GM12878 (cell line): ENCODE data around the gene ALAS2. TPM values are rescaled to one million over a fixed set of nuclear protein-coding genes. Genes with fewer than 3 reads are reported as not detected.

Source experiments
- ATAC-seq: fragments of 200-7000 bp; cut with Tn5 transposase; 3 replicates; pipeline ENCODE4 v1.9.1; 2020; ENCODE audit warnings: mild to moderate bottlenecking, moderate library complexity
- BruUV-seq: library from RNA; stranded (reverse); fragments of 400-500 nt; replicated peaks from 2 replicates; lab custom pipeline; 2021; lab: Mats Ljungman, UMichigan
- CTCF ChIA-PET: fragments of 300-600 bp; sonication (Branson Sonifier 250); formaldehyde crosslinking; extraction: SDS; loops from one replicate; lab custom pipeline; 2021; ENCODE audit warnings: inconsistent platforms; lab: Yijun Ruan, JAX
- POLR2A ChIA-PET: fragments of 350-600 bp; formaldehyde crosslinking; extraction: SDS; loops from one replicate; lab custom pipeline; 2021; ENCODE audit warnings: inconsistent platforms; lab: Charles Lee
- RAD21 ChIA-PET: fragments of 300-600 bp; sonication (Branson Sonifier 250); formaldehyde crosslinking; loops from one replicate; lab custom pipeline; 2023; ENCODE audit warnings: antibody characterized with exemption; ENCODE audit not compliant: unreplicated experiment; lab: Charles Lee
- SMC1A ChIA-PET: fragments of 300-600 bp; sonication (Branson Sonifier 250); formaldehyde crosslinking; loops from one replicate; lab custom pipeline; 2023; ENCODE audit not compliant: unreplicated experiment, uncharacterized antibody; lab: Charles Lee
- DNase-seq: peaks from one replicate; pipeline ENCODE4 v3.0.0-alpha.2; 2011; ENCODE audit warnings: low read depth, low spot score
- FAIRE-seq: peaks from 3 replicates; lab custom pipeline; 2011; peaks lifted over from hg19 to GRCh38; lab: Jason Lieb, UNC
- H2AFZ ChIP-seq: 2 replicates; pipeline ENCODE4 v1.6.0; 2011; ENCODE audit warnings: low read depth, low read length, control low read depth; ENCODE audit not compliant: control insufficient read depth
- H3K27ac ChIP-seq: 2 replicates; pipeline ENCODE4 v1.5.1; 2011; ENCODE audit warnings: control low read depth; ENCODE audit not compliant: control insufficient read depth, insufficient read depth
- H3K27me3 ChIP-seq, 2 experiments: replicated peaks in 1 of 2; 2 replicates each; pipeline versions ENCODE4 v1.6.0 to v1.6.1; 2011; ENCODE audit warnings: low read length in 1 of 2; ENCODE audit not compliant: control insufficient read depth in 2 of 2, insufficient read depth in 2 of 2
- H3K36me3 ChIP-seq, 2 experiments: 2 replicates each; pipeline ENCODE4 v1.5.1; 2011; ENCODE audit warnings: low read length in 1 of 2; ENCODE audit not compliant: control insufficient read depth in 2 of 2, insufficient read depth in 2 of 2
- H3K4me1 ChIP-seq: 2 replicates; pipeline ENCODE4 v1.6.1; 2011; ENCODE audit warnings: mild to moderate bottlenecking, low read length, moderate library complexity, mixed read lengths; ENCODE audit not compliant: control insufficient read depth, insufficient read depth
- H3K4me2 ChIP-seq: 2 replicates; pipeline ENCODE4 v1.6.0; 2011; ENCODE audit warnings: control low read depth; ENCODE audit not compliant: control insufficient read depth, insufficient read depth
- H3K4me3 ChIP-seq: fragments of 200-600 bp; sonication (generic); 2 replicates; pipeline ENCODE4 v1.5.1; 2016
- H3K79me2 ChIP-seq: 2 replicates; pipeline ENCODE4 v1.6.0; 2011; ENCODE audit warnings: low read length; ENCODE audit not compliant: control insufficient read depth, insufficient read depth
- H3K9ac ChIP-seq: 2 replicates; pipeline ENCODE4 v1.8.0; 2011; ENCODE audit warnings: low read length, control low read depth, mixed read lengths; ENCODE audit not compliant: control insufficient read depth, insufficient read depth
- H3K9me3 ChIP-seq: replicated peaks from 3 replicates; pipeline ENCODE4 v1.5.1; 2011; ENCODE audit warnings: mild to moderate bottlenecking, low read length; ENCODE audit not compliant: control insufficient read depth, insufficient read depth
- H4K20me1 ChIP-seq: 2 replicates; pipeline ENCODE4 v1.6.0; 2011; ENCODE audit not compliant: control insufficient read depth, insufficient read depth
- BACH1 ChIP-seq: fragments of 450-650 bp; IDR thresholded peaks from 2 replicates; pipeline ENCODE4 v1.6.1; 2017; ENCODE audit warnings: mild to moderate bottlenecking, borderline replicate concordance
- CHD2 ChIP-seq: IDR thresholded peaks from 2 replicates; pipeline ENCODE4 v1.6.1; 2011; ENCODE audit warnings: low read depth, low read length, improper control_type of control experiment, borderline replicate concordance
- GATAD2B ChIP-seq: fragments of 450-650 bp; conservative IDR thresholded peaks from 2 replicates; pipeline ENCODE4 v1.6.1; 2017; ENCODE audit warnings: low read depth, mild to moderate bottlenecking, moderate library complexity
- JUNB ChIP-seq: IDR thresholded peaks from 2 replicates; pipeline ENCODE4 v1.6.1; 2016; ENCODE audit warnings: antibody characterized with exemption, mild to moderate bottlenecking
- SREBF2 ChIP-seq: IDR thresholded peaks from 2 replicates; pipeline ENCODE4 v1.6.1; 2012; ENCODE audit warnings: mild to moderate bottlenecking, low read length
- ZNF384 ChIP-seq: IDR thresholded peaks from 2 replicates; pipeline ENCODE4 v1.6.1; 2012; ENCODE audit warnings: low read depth, mild to moderate bottlenecking, low read length, improper control_type of control experiment, borderline replicate concordance
- in situ Hi-C: fragments of 300-500 bp; cut with MboI; formaldehyde crosslinking; loops from 9 replicates; pipeline ENCODE4 v1.14.3; 2018; ENCODE audit warnings: mixed read lengths
- intact Hi-C: fragments of 100-400 bp; cut with micrococcal nuclease; formaldehyde crosslinking; loops from one replicate; pipeline ENCODE4 v1.14.2; 2022; ENCODE audit not compliant: unreplicated experiment
- polyA plus RNA-seq, 11 experiments: library from polyadenylated mRNA; depleted of rRNA in 4 of 11; unstranded in 6 of 11; stranded (reverse) in 5 of 11; fragments of >200 nt; fragmentation: Nextera tagmentation in 4 of 11; fragmentation: Illumina TruSeq in 1 of 11; extraction: Ambion mirVana in 4 of 11; extraction: Trizol in 1 of 11; gene quantifications; 1 replicate in 1 of 11; 2 replicates in 10 of 11; pipeline versions ENCODE4 v1.2.1 to v1.2.3, GENCODE V29; 2011 to 2016; ENCODE audit warnings: inconsistent platforms in 2 of 11, missing spikeins in 2 of 11, low read depth in 1 of 11
- total RNA-seq, 4 experiments: library from RNA; depleted of rRNA in 3 of 4; stranded (reverse); fragments of >200 nt in 3 of 4; fragmentation: Illumina TruSeq in 1 of 4; extraction: Trizol in 1 of 4; gene quantifications; 2 replicates each; pipeline versions ENCODE4 v1.2.1 to v1.2.3, GENCODE V29; 2013 to 2021
- TF ChIP-seq, protein P1 (sequence below): IDR thresholded peaks from 2 replicates; pipeline ENCODE4 v1.6.1; 2012; ENCODE audit warnings: low read depth, low read length, improper control_type of control experiment

The ALAS2 gene
- total and polyA plus RNA-seq, 10 of the 15 experiments (the other 5 are each of a cell fraction or from before 2014, with no cell fraction given) = not detected

DNA sequence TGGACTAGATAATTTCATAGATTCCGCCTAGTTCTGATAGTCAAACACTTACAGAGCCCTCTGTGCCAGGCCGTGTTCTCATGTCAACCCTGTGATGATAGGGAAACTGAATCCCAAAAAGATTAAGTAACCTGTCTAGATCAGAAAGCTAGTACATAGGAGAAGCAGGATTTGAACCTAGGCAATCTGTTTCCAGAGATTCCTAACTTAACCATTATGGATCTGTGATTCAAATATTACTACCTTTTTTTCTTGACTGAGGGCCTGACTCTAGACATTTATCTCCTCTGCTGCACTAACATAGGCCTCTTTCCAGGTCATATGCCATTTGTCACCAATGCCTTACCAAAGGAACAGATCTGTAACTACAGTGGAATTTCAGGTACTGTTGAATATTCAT is 1.5 kb downstream of the ALAS2 start (continued):
- TF ChIP-seq, protein P1, sequence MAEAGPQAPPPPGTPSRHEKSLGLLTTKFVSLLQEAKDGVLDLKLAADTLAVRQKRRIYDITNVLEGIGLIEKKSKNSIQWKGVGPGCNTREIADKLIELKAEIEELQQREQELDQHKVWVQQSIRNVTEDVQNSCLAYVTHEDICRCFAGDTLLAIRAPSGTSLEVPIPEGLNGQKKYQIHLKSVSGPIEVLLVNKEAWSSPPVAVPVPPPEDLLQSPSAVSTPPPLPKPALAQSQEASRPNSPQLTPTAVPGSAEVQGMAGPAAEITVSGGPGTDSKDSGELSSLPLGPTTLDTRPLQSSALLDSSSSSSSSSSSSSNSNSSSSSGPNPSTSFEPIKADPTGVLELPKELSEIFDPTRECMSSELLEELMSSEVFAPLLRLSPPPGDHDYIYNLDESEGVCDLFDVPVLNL = no peak
- no peak for TF ChIP-seq CHD2
- TF ChIP-seq BACH1 = no peak
- TF ChIP-seq GATAD2B = no peak
- no peak for TF ChIP-seq JUNB

GRCh38 chrX:55028611-55029010 is 2.2 kb downstream of the ALAS2 start:
- ChIA-PET SMC1A (no interaction called here), CTCF (no interaction called here)
- H3K36me3 ChIP-seq = no peaks in the 10 kb centered on the region
- H3K4me3 ChIP-seq = no peak overlapping the region
- H3K9me3 ChIP-seq = no peaks in the 10 kb centered on the region
- no peaks in the 10 kb centered on the region for H4K20me1 ChIP-seq
- H3K4me1 ChIP-seq = no peaks in the 10 kb centered on the region
- in situ Hi-C loops = no loop called here
- TF ChIP-seq SREBF2 (no peak), ZNF384 (no peak)
- TF ChIP-seq, all 136 proteins: peak for 0
- no peak overlapping the region for H3K9ac ChIP-seq
- no peak overlapping the region for H2AFZ ChIP-seq
- ChIA-PET RAD21 (no interaction called here), POLR2A (no interaction called here)
- no peaks in the 10 kb centered on the region for H3K79me2 ChIP-seq
- no peaks in the 10 kb centered on the region for H3K27me3 ChIP-seq
- no peak for FAIRE-seq
- no peak for ATAC-seq
- no peak overlapping the region for H3K4me2 ChIP-seq
- DNase-seq = no peak
- BruUV-seq = no TSS peak
- intact Hi-C loops = no loop called here
- H3K27ac ChIP-seq = no peak overlapping the region
